HEK293 (cell line): ENCODE data around the gene CTNNB1.
A peak's percentile ranks its signal among the peaks of the same experiment; 100 is the strongest.

Experiments
- EGR2 ChIP-seq: fragments of 450-650 bp; formaldehyde crosslinking; IDR thresholded peaks from 2 replicates; pipeline ENCODE4 v1.5.1; 2016; ENCODE audit warnings: low read depth, missing biosample characterization, missing genetic modification characterization
- KLF10 ChIP-seq: fragments of 450-650 bp; IDR thresholded peaks from 2 replicates; pipeline ENCODE4 v1.5.1; 2018; ENCODE audit warnings: missing biosample characterization, mild to moderate bottlenecking, missing genetic modification characterization
- MEIS1 ChIP-seq: sonication (generic); formaldehyde crosslinking; IDR thresholded peaks from 2 replicates; pipeline ENCODE4 v1.8.1; 2022; ENCODE audit warnings: missing genetic modification reagents, mild to moderate bottlenecking, borderline replicate concordance
- PRDM6 ChIP-seq: fragments of 450-650 bp; formaldehyde crosslinking; IDR thresholded peaks from 2 replicates; pipeline ENCODE4 v1.5.1; 2017; ENCODE audit warnings: missing biosample characterization, missing genetic modification characterization
- SETDB1 ChIP-seq: IDR thresholded peaks from one replicate; pipeline ENCODE4 v1.6.1; 2017; ENCODE audit warnings: mild to moderate bottlenecking, low read length, moderate library complexity, mixed read lengths; ENCODE audit not compliant: insufficient read length
- SP3 ChIP-seq: fragments of 450-650 bp; formaldehyde crosslinking; IDR thresholded peaks from 2 replicates; pipeline ENCODE4 v1.5.1; 2016; ENCODE audit warnings: missing biosample characterization, missing genetic modification characterization
- YY2 ChIP-seq: fragments of 450-650 bp; formaldehyde crosslinking; IDR thresholded peaks from 2 replicates; pipeline ENCODE4 v1.5.1; 2016; ENCODE audit warnings: missing biosample characterization, missing genetic modification characterization
- ZBTB44 ChIP-seq: fragments of 450-650 bp; IDR thresholded peaks from 2 replicates; pipeline ENCODE4 v1.5.1; 2018; ENCODE audit warnings: missing biosample characterization, mild to moderate bottlenecking, missing genetic modification characterization
- ZEB2 ChIP-seq: fragments of 450-650 bp; formaldehyde crosslinking; IDR thresholded peaks from 2 replicates; pipeline ENCODE4 v1.5.1; 2016; ENCODE audit warnings: missing biosample characterization, missing genetic modification characterization
- ZFP37 ChIP-seq: fragments of 450-650 bp; formaldehyde crosslinking; IDR thresholded peaks from 2 replicates; pipeline ENCODE4 v1.5.1; 2016; ENCODE audit warnings: missing biosample characterization, missing genetic modification characterization
- ZIC2 ChIP-seq: fragments of 450-650 bp; formaldehyde crosslinking; IDR thresholded peaks from 2 replicates; pipeline ENCODE4 v1.5.1; 2016; ENCODE audit warnings: missing biosample characterization, missing genetic modification characterization
- ZNF184 ChIP-seq: fragments of 450-650 bp; IDR thresholded peaks from 2 replicates; pipeline ENCODE4 v1.5.1; 2018; ENCODE audit warnings: missing biosample characterization, mild to moderate bottlenecking, missing genetic modification characterization
- ZNF19 ChIP-seq: fragments of 450-650 bp; formaldehyde crosslinking; IDR thresholded peaks from 2 replicates; pipeline ENCODE4; 2016; ENCODE audit warnings: missing biosample characterization, missing genetic modification characterization, low read depth
- ZNF302 ChIP-seq: fragments of 450-650 bp; formaldehyde crosslinking; IDR thresholded peaks from 2 replicates; pipeline ENCODE4 v1.5.1; 2016; ENCODE audit warnings: missing biosample characterization, missing genetic modification characterization, low read depth
- ZNF350 ChIP-seq: fragments of 450-650 bp; formaldehyde crosslinking; IDR thresholded peaks from 2 replicates; pipeline ENCODE4 v1.5.0; 2017; ENCODE audit warnings: missing biosample characterization, mild to moderate bottlenecking, missing genetic modification characterization
- ZNF391 ChIP-seq: fragments of 450-650 bp; formaldehyde crosslinking; IDR thresholded peaks from 2 replicates; pipeline ENCODE4 v1.5.1; 2016; ENCODE audit warnings: low read depth, missing biosample characterization, missing genetic modification characterization, borderline replicate concordance
- ZNF488 ChIP-seq: fragments of 450-650 bp; formaldehyde crosslinking; IDR thresholded peaks from 2 replicates; pipeline ENCODE4 v1.5.1; 2016; ENCODE audit warnings: missing biosample characterization, missing genetic modification characterization
- ZNF501 ChIP-seq: fragments of 450-650 bp; formaldehyde crosslinking; IDR thresholded peaks from 2 replicates; pipeline ENCODE4 v1.5.1; 2016; ENCODE audit warnings: missing biosample characterization, missing genetic modification characterization
- ZNF518A ChIP-seq: fragments of 450-650 bp; formaldehyde crosslinking; conservative IDR thresholded peaks from 2 replicates; pipeline ENCODE4 v1.5.1; 2016; ENCODE audit warnings: low read depth, missing biosample characterization, missing genetic modification characterization
- ZNF549 ChIP-seq: fragments of 450-650 bp; IDR thresholded peaks from 2 replicates; pipeline ENCODE4 v1.5.1; 2018; ENCODE audit warnings: missing biosample characterization, missing genetic modification characterization, mild to moderate bottlenecking, inconsistent platforms, moderate library complexity
- ZNF580 ChIP-seq: fragments of 450-650 bp; formaldehyde crosslinking; IDR thresholded peaks from 2 replicates; pipeline ENCODE4 v1.5.1; 2016; ENCODE audit warnings: missing biosample characterization, missing genetic modification characterization
- ZNF600 ChIP-seq: fragments of 450-650 bp; formaldehyde crosslinking; IDR thresholded peaks from 2 replicates; pipeline ENCODE4 v1.5.1; 2016; ENCODE audit warnings: missing biosample characterization, missing genetic modification characterization
- ZNF610 ChIP-seq: fragments of 450-650 bp; formaldehyde crosslinking; IDR thresholded peaks from 2 replicates; pipeline ENCODE4 v1.5.1; 2016; ENCODE audit warnings: missing biosample characterization, missing genetic modification characterization, borderline replicate concordance
- ZNF621 ChIP-seq: fragments of 450-650 bp; formaldehyde crosslinking; IDR thresholded peaks from 2 replicates; pipeline ENCODE4 v1.5.1; 2017; ENCODE audit warnings: missing biosample characterization, missing genetic modification characterization
- ZNF629 ChIP-seq: fragments of 450-650 bp; formaldehyde crosslinking; IDR thresholded peaks from 2 replicates; pipeline ENCODE4 v1.5.1; 2017; ENCODE audit warnings: missing biosample characterization, missing genetic modification characterization
- ZNF76 ChIP-seq: fragments of 450-650 bp; formaldehyde crosslinking; IDR thresholded peaks from 2 replicates; pipeline ENCODE4; 2016; ENCODE audit warnings: low read depth, missing biosample characterization, missing genetic modification characterization, borderline replicate concordance
- ZSCAN30 ChIP-seq: fragments of 450-650 bp; IDR thresholded peaks from 2 replicates; pipeline ENCODE4 v1.5.1; 2018; ENCODE audit warnings: missing biosample characterization, mild to moderate bottlenecking, missing genetic modification characterization, moderate library complexity

The CTNNB1 gene

GRCh38 chr3:41198950-41199865 is at the start of gene CTNNB1 (continued):
- peak; percentile 95 for TF ChIP-seq ZSCAN30 (tag by site-specific recombination)
- peak; percentile 52; the same call in 1 of the 2 replicates for TF ChIP-seq ZBTB44 (tag by site-specific recombination)
- TF ChIP-seq ZNF184 (tag by site-specific recombination): peak; percentile 33; the same call in 1 of the 2 replicates
- TF ChIP-seq ZNF610: peak; percentile 79
- peak; percentile 78 for TF ChIP-seq ZNF76 (tag by site-specific recombination)
- TF ChIP-seq EGR2 (tag by site-specific recombination): peak; percentile 69; the same call in 1 of the 2 replicates
- no peak for TF ChIP-seq ZNF600 (tag by site-specific recombination)
- 0 out of 2 replicates have a peak, but pooled peaks have one; percentile 54 for TF ChIP-seq ZNF580 (tag by site-specific recombination)
- TF ChIP-seq ZNF518A (tag by site-specific recombination): 0 out of 2 replicates have a peak, but pooled peaks have one; percentile 38
- no peak for TF ChIP-seq ZNF302 (tag by site-specific recombination)
- no peak for TF ChIP-seq SETDB1
- peak; percentile 84 for TF ChIP-seq ZFP37 (tag by site-specific recombination)
- TF ChIP-seq ZNF621 (tag by site-specific recombination): no peak
- peak; percentile 96 for TF ChIP-seq SP3 (tag by site-specific recombination)
- TF ChIP-seq PRDM6 (tag by site-specific recombination): 0 out of 2 replicates have a peak, but pooled peaks have one; percentile 12
- TF ChIP-seq YY2: peak; percentile 85
- peak; percentile 60; the same call in 1 of the 2 replicates for TF ChIP-seq ZNF391 (tag by site-specific recombination)
- TF ChIP-seq KLF10 (tag by site-specific recombination): peak; percentile 80
- peak; percentile 90 for TF ChIP-seq ZNF501 (tag by site-specific recombination)
- TF ChIP-seq ZNF19 (tag by site-specific recombination): no peak
- peak; percentile 72 for TF ChIP-seq ZNF629 (tag by site-specific recombination)
- TF ChIP-seq ZNF488: no peak
- TF ChIP-seq ZNF549 (tag by site-specific recombination): peak; percentile 21; the same call in 1 of the 2 replicates
- TF ChIP-seq MEIS1 (CRISPR knock-in tag): no peak
- peak; percentile 30; the same call in 1 of the 2 replicates for TF ChIP-seq ZNF350 (tag by site-specific recombination)
- TF ChIP-seq ZEB2 (tag by site-specific recombination): peak; percentile 90
- TF ChIP-seq ZIC2 (tag by site-specific recombination): peak; percentile 38; the same call in 1 of the 2 replicates
